NB4 (cell line): ENCODE measurements around the gene NRCAM.

ENCODE experiments used
- DNase-seq: peaks from one replicate; pipeline ENCODE4 v3.0.0; 2010; ENCODE audit warnings: low read depth
- H3K4me3 ChIP-seq: one replicate; pipeline ENCODE4 v1.5.1; 2011; ENCODE audit warnings: mild to moderate bottlenecking, low read depth, low read length, moderate library complexity
- MYC ChIP-seq: IDR thresholded peaks from 2 replicates; pipeline ENCODE4 v1.6.1; 2011; ENCODE audit warnings: low read depth, low read length
- POLR2A ChIP-seq: IDR thresholded peaks from 2 replicates; pipeline ENCODE4 v1.6.1; 2011; ENCODE audit warnings: mild to moderate bottlenecking; ENCODE audit not compliant: insufficient read length; ENCODE audit errors: extremely low read depth
- TF ChIP-seq, protein P1 (sequence below): IDR thresholded peaks from 2 replicates; pipeline ENCODE4 v1.6.1; 2011; ENCODE audit warnings: low read depth, low read length
- TF ChIP-seq, protein P2 (sequence below): IDR thresholded peaks from one replicate; pipeline ENCODE4 v1.5.1; 2012; ENCODE audit warnings: low read depth, low read length

The NRCAM gene

DNA sequence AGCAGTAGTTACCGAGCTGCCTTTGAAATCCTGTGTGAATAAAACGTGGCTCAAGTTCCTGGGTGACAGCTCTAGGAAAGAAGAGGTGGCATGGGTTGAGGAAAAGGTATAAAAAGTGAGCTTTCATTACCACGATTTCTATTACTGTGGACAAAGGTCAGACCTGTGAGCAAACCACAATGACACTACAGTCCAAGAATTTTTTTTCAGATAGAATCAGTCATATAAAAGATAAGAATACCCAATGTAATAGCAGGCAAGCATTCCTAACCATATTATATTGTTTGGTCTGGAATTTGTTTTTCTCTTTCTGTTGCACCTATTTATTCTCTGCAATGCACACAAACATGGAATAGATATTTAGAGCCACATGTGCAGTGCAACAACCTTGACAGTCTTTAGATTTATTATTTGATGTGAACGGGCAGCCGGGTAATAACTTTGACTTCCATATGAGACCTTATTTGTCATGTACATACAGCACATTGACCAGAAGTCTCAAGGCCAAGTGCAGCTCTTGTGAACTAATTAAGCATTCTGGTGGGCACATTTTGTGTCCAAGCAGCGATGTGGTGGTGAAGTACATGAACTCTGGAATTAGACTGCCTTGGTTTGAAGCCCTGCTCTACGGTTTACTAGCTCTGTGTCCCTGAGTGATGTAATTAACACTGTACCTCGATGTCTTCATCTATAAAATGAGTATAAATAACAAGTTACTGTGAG lies 156.8 kb downstream of the NRCAM start:
- DNase-seq, result no peak
- no peak for TF ChIP-seq MYC
- TF ChIP-seq, protein P1, sequence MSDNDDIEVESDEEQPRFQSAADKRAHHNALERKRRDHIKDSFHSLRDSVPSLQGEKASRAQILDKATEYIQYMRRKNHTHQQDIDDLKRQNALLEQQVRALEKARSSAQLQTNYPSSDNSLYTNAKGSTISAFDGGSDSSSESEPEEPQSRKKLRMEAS, result no peak
- TF ChIP-seq, protein P2, sequence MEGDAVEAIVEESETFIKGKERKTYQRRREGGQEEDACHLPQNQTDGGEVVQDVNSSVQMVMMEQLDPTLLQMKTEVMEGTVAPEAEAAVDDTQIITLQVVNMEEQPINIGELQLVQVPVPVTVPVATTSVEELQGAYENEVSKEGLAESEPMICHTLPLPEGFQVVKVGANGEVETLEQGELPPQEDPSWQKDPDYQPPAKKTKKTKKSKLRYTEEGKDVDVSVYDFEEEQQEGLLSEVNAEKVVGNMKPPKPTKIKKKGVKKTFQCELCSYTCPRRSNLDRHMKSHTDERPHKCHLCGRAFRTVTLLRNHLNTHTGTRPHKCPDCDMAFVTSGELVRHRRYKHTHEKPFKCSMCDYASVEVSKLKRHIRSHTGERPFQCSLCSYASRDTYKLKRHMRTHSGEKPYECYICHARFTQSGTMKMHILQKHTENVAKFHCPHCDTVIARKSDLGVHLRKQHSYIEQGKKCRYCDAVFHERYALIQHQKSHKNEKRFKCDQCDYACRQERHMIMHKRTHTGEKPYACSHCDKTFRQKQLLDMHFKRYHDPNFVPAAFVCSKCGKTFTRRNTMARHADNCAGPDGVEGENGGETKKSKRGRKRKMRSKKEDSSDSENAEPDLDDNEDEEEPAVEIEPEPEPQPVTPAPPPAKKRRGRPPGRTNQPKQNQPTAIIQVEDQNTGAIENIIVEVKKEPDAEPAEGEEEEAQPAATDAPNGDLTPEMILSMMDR, result no peak
- no peak for TF ChIP-seq POLR2A
- H3K4me3 ChIP-seq, result no peak overlapping the region

DNA sequence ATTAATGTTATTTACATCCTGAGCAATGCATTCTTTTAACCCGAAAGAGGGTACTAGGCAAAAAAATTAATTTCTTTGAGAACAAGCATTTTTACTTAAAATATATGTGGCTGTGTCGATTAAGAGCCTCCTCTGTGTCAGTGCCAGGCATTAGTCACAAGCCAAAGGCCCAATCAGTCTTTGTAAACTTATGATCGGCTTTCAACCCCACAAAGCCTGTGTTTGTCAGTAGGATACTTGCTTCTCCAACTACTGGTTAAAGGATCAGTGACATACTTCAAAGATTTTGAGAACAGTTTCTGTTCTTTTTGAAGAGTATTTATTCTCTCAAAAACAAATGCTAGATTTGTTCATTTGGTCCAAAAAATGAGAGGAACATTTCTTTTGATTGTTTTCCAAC lies 159.3 kb downstream of the NRCAM start:
- no peak overlapping the region for H3K4me3 ChIP-seq
- no peak for DNase-seq
- TF ChIP-seq MYC, result no peak
- no peak for TF ChIP-seq POLR2A
- TF ChIP-seq, protein P2, result no peak
- TF ChIP-seq, protein P1, result no peak

DNA sequence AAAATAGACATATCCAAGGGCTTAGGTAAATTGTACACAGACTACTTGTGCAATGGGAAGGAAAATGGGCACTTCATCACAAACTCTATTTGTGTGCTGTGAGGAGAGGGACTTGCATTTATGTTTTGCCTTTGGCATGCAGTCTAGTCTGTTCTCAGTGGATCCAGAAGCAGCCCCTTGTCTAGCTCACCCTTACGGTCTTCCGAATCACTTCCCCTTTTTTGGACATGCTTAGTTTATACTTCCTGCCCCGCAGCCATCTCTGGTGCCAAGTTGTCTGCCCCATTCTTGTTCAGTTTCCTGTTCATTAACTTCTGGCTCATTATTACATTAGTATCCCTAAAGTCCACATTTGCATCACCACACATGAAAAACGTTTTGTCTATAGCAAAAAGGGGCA lies 161.6 kb downstream of the NRCAM start:
- no peak overlapping the region for H3K4me3 ChIP-seq
- peak; percentile 80 for DNase-seq
- TF ChIP-seq, protein P2, result no peak
- TF ChIP-seq, protein P1, result 0 out of 2 replicates have a peak, but pooled peaks have one; percentile 27

DNA sequence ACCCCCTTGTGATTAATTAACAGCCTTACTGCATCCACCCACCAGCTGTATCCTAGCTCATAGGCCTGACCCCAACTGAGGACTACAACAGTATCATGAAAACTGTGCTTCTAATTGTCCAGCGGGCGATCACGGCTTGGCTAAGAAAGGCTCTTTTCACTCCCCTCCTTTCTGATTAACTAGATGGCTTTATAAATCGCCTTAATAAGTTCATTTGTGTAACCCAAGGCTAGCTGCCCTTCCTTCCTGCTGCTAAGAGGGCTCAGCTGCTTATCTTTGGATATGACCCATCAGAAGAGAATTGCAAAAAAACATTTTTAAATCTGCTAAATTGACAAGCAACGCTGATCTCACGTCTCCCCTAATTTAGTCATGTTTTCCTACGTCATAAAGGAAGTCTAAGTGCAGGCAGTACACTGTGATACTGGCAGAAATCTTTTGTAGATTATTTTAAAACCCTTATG lies 163.1 kb downstream of the NRCAM start:
- H3K4me3 ChIP-seq, result no peak overlapping the region
- DNase-seq, result no peak
- TF ChIP-seq, protein P1, result no peak
- TF ChIP-seq, protein P2, result no peak
- no peak for TF ChIP-seq MYC
- no peak for TF ChIP-seq POLR2A

DNA sequence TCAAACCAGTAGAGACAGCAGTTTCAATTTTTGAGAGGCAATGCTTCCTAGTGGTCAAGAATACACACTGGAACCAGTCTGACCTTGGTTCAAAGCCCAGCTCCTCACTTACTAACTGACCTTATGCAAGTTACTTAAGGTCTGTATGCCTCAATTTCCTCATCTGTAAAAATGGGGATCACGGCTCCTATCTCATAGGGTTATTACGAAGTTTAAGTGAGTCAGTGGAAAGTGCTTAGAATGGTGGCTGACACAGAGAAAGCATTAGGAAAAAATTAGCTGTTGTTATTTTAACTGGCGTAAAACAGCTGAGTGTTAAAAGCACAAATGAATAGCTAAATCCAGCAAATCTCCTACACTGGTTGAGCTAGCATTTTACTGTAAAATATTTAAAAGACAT lies 163.7 kb downstream of the NRCAM start:
- no peak for TF ChIP-seq MYC
- no peak for TF ChIP-seq POLR2A
- TF ChIP-seq, protein P1, result no peak
- TF ChIP-seq, protein P2, result no peak
- H3K4me3 ChIP-seq, result no peak overlapping the region
- no peak for DNase-seq
